ENCODE data around the gene ANO2. TPM values are rescaled to one million over a fixed set of nuclear protein-coding genes. Genes with fewer than 3 reads are reported as not detected.

Gene ANO2
- total RNA-seq = 0.26 and 0.32 TPM in 2 replicates

DNA sequence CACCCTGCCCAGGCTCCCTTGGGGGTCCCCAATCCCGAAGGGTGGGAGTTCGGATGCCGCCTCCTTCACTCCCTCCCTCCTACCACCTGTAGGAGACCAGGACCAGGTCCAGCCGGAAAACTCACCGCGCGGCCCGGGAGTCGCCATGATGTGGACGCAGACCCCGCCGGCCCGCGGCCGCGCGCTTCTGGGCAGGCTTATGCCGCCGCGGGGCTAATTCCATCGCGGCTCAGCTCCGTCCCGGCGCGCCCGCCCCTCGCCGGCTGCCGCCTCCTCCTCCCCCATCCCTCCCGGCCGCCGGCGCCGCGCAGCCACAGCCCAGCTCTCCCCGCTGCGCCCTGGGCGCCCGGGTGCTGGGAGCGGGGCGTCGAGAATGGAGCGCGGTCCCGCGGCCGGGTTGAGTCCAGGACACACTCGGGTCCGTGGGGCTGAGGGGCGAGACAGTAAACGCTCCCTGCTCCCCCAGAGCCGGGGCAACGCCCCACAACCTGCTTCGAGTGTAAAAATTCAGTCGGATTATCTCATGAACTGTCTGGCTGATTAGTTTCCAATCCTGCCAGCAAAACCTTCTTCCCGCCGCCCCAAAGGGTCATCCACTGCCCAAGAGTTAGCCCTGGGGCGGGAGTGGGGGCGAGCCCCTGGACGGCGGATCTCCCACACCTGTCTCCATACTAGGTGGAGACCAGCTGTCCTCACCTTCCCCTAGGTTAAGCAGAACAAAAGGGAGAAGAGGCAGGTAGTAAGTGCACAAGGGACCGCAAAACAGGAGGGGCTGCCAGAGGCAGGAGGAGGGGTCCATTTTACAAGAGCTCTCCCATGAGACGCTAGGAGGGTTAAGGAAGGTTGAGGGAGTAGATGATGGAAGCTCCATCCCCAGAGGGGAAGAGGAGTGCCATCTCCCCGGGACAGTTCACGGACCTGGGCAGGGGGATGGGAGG, at the start of gene ANO2:
TSS of gene ANO2 (minus strand) at position 189 of the 938 bp plus-strand sequence. CDS start at position 147, 42 bp downstream.

Small RNA genes lying within 50 kb of the gene (small RNA-seq; reads per million reads assigned to genes)
- gene AC137627.1 = not detected

Other genes starting within 250 kb of the ANO2 start
- gene VWF, start 179.4 kb upstream of the ANO2 start, total RNA-seq = 0.39 and 0.86 TPM in 2 replicates